ENCODE measurements around the gene C1QTNF1.
"Not testable (repeated sequence)": the region's sequence is repeated elsewhere in the genome, so short reads cannot be mapped to it uniquely, and the experiment has no call there.

C1QTNF1 gene

GRCh38 chr17:79005063-79005861 lies 18.7 kb upstream of the C1QTNF1 start:
- no peak for DNase-seq (ENCODE audit: low read depth)

GRCh38 chr17:79006046-79006445 lies 17.9 kb upstream of the C1QTNF1 start:
- DNase-seq (ENCODE audit: low read depth), result no peak

GRCh38 chr17:79006794-79007503 lies 17.0 kb upstream of the C1QTNF1 start:
- DNase-seq (ENCODE audit: low read depth), result no peak

- DNase-seq (ENCODE audit: low read depth), result no peak
These were observed 16.2 kb upstream of the C1QTNF1 start for GRCh38 chr17:79007504-79008381.

- no peak for DNase-seq (ENCODE audit: low read depth)
These were observed 15.1 kb upstream of the C1QTNF1 start for GRCh38 chr17:79008666-79009387.

GRCh38 chr17:79009397-79010303 lies 14.3 kb upstream of the C1QTNF1 start, which contains the start of gene CANT1:
Gene CANT1 (minus strand): TSS chr17:79009764. CDS start chr17:78997622, 12,142 bp downstream.
- no peak for DNase-seq (ENCODE audit: low read depth)

- no peak for DNase-seq (ENCODE audit: low read depth)
These were observed 13.7 kb upstream of the C1QTNF1 start for GRCh38 chr17:79010304-79010646.

- DNase-seq (ENCODE audit: low read depth), result no peak
These were observed 12.4 kb upstream of the C1QTNF1 start for GRCh38 chr17:79011451-79012147.

- DNase-seq (ENCODE audit: low read depth), result no peak
These were observed 11.3 kb upstream of the C1QTNF1 start for GRCh38 chr17:79012563-79013134.

GRCh38 chr17:79014158-79014758 lies 9.7 kb upstream of the C1QTNF1 start:
- no peak for DNase-seq (ENCODE audit: low read depth)

GRCh38 chr17:79017546-79018369 lies 6.2 kb upstream of the C1QTNF1 start:
- no peak for DNase-seq (ENCODE audit: low read depth)

GRCh38 chr17:79018370-79018695 lies 5.6 kb upstream of the C1QTNF1 start:
- no peak for DNase-seq (ENCODE audit: low read depth)

GRCh38 chr17:79019261-79019631 lies 4.7 kb upstream of the C1QTNF1 start:
- DNase-seq (ENCODE audit: low read depth), result no peak

- DNase-seq (ENCODE audit: low read depth), result no peak
These were observed 4.1 kb upstream of the C1QTNF1 start for GRCh38 chr17:79019632-79020584.

GRCh38 chr17:79020631-79021301 lies 3.2 kb upstream of the C1QTNF1 start:
- no peak for DNase-seq (ENCODE audit: low read depth)

GRCh38 chr17:79021929-79022328 lies 2.0 kb upstream of the C1QTNF1 start:
- not testable (repeated sequence) for DNase-seq (ENCODE audit: low read depth)

- no peak for DNase-seq (ENCODE audit: low read depth)
These were observed 1.4 kb upstream of the C1QTNF1 start for GRCh38 chr17:79022507-79022991.
